LNCaP clone FGC (cell line): ENCODE results near the gene SFT2D3.
A peak's percentile ranks its signal among the peaks of the same experiment; 100 is the strongest.

ENCODE experiments used
- DNase-seq: peaks from one replicate; pipeline ENCODE4 v3.0.0-alpha.2; 2011; ENCODE audit warnings: low read depth
- H3K4me3 ChIP-seq: 2 replicates; pipeline ENCODE4 v1.5.1; 2011; ENCODE audit warnings: mild to moderate bottlenecking, low read depth, low read length, control low read depth
- CTCF ChIP-seq: IDR thresholded peaks from 2 replicates; pipeline ENCODE4 v1.5.1; 2012; ENCODE audit warnings: mild to moderate bottlenecking; ENCODE audit not compliant: control insufficient read depth, insufficient read depth; ENCODE audit errors: extremely low read depth

The SFT2D3 gene

GRCh38 chr2:127695491-127696472 is 5.5 kb upstream of the SFT2D3 start:
- no peak for DNase-seq
- TF ChIP-seq CTCF, result no peak
- H3K4me3 ChIP-seq, result no peak overlapping the region

- TF ChIP-seq CTCF, result no peak
- no peak for DNase-seq
- H3K4me3 ChIP-seq, result no peak overlapping the region
Observed at GRCh38 chr2:127697482-127698180, 3.7 kb upstream of the SFT2D3 start.

- no peak for DNase-seq
- no peak overlapping the region for H3K4me3 ChIP-seq
- TF ChIP-seq CTCF, result no peak
Observed at GRCh38 chr2:127698553-127699355, 2.5 kb upstream of the SFT2D3 start.

GRCh38 chr2:127700527-127701192 is 637 bp upstream of the SFT2D3 start:
- peak overlapping the region; percentile 68 for H3K4me3 ChIP-seq
- TF ChIP-seq CTCF, result peak; percentile 11; the same call in 1 of the 2 replicates
- DNase-seq, result peak; percentile 89

- peak; percentile 32 for DNase-seq
- H3K4me3 ChIP-seq, result peak overlapping the region; percentile 68
- TF ChIP-seq CTCF, result peak; percentile 13; the same call in 1 of the 2 replicates
Observed at GRCh38 chr2:127701651-127702394, 526 bp downstream of the SFT2D3 start.

GRCh38 chr2:127702395-127703009 is 1.2 kb downstream of the SFT2D3 start:
- DNase-seq, result no peak
- TF ChIP-seq CTCF, result no peak
- peak overlapping the region; percentile 68 for H3K4me3 ChIP-seq
